Prostate gland (tissue), 2 donors: Measurements from ENCODE around the gene COL4A5.

Experiments used
- POLR2A ChIP-seq: fragments of 450-650 bp; IDR thresholded peaks from one replicate; pipeline ENCODE4 v1.6.1; 2016; ENCODE audit warnings: antibody characterized with exemption, mild to moderate bottlenecking
- POLR2AphosphoS5 ChIP-seq: sonication (generic); formaldehyde crosslinking; IDR thresholded peaks from one replicate; pipeline ENCODE4 v1.6.1; 2017; ENCODE audit warnings: antibody characterized with exemption
- TF ChIP-seq, protein P1 (sequence below), 4 experiments: fragments of 200-600 bp in 2 of 4; fragments of 450-650 bp in 2 of 4; sonication (generic) in 2 of 4; IDR thresholded peaks; 1 replicate in 3 of 4; 2 replicates in 1 of 4; pipeline ENCODE4 v1.5.1; 2016 to 2019; ENCODE audit warnings: antibody characterized with exemption in 4 of 4, mild to moderate bottlenecking in 2 of 4, moderate library complexity in 2 of 4

DNA sequence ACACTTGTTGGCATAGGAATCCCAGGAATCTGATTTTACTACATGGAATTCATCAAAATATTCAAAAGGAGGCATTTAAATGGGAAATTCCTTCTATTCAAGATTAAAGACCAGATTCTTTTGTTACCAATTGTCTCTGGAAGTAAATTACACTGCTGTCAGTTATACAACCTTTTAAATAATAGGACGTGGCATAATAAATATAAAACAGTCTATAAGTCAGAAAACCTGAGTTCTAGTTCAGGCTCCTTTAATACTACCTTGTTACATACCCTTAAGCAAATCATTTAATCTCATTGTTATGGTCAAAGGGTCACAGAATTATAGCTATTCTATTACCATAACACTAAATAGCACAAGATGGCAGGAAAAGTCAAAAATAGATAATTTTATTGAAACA is 20.2 kb upstream of the COL4A5 start:
- TF ChIP-seq, protein P1, sequence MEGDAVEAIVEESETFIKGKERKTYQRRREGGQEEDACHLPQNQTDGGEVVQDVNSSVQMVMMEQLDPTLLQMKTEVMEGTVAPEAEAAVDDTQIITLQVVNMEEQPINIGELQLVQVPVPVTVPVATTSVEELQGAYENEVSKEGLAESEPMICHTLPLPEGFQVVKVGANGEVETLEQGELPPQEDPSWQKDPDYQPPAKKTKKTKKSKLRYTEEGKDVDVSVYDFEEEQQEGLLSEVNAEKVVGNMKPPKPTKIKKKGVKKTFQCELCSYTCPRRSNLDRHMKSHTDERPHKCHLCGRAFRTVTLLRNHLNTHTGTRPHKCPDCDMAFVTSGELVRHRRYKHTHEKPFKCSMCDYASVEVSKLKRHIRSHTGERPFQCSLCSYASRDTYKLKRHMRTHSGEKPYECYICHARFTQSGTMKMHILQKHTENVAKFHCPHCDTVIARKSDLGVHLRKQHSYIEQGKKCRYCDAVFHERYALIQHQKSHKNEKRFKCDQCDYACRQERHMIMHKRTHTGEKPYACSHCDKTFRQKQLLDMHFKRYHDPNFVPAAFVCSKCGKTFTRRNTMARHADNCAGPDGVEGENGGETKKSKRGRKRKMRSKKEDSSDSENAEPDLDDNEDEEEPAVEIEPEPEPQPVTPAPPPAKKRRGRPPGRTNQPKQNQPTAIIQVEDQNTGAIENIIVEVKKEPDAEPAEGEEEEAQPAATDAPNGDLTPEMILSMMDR (IDR thresholded peaks at IDR 0.05): no peak
- no peak for TF ChIP-seq POLR2A
- TF ChIP-seq POLR2AphosphoS5: no peak
